ENCODE measurements around the gene TENM4. TPM values are rescaled to one million over a fixed set of nuclear protein-coding genes. Genes with fewer than 3 reads are reported as not detected.

Gene TENM4
- total and polyA plus RNA-seq, 4 experiments from 2014 or later: 0.25 to 0.28 TPM; not detected in 2

- no peaks in the 10 kb centered on the region for H3K36me3 Mint-ChIP-seq
- Histone ChIP-seq H3K27ac (ENCODE audit: low read depth, low read length) (no peak overlapping the region), H3K36me3 (ENCODE audit: insufficient read depth, low read length) (no peaks in the 10 kb centered on the region), H3K4me3 (ENCODE audit: low read length in 2 of 2) (no peak overlapping the region), H3K9me3 (ENCODE audit: control insufficient read depth in 1 of 2, low read length in 2 of 2) (no peaks in the 10 kb centered on the region), H3K27me3 (ENCODE audit: insufficient read depth, low read length) (no peaks in the 10 kb centered on the region), H3K4me1 (ENCODE audit: insufficient read depth, low read length) (no peaks in the 10 kb centered on the region)
- no peak overlapping the region for H3K4me3 Mint-ChIP-seq
- intact Hi-C loops (cut with micrococcal nuclease): no loop called here
- CTCF ChIA-PET (ENCODE audit: partially characterized antibody): interaction anchor here (0.9 to 4.9 kb wide), 12 partner anchors 8 to 428 kb away, joined by 4 to 44 read pairs (median 9); no protein-coding TSS in a partner anchor
- H3K27ac Mint-ChIP-seq: no peak overlapping the region
- peaks cover 6 to 16% (median 11%) of the 10 kb centered on the region in 4 donors for H3K4me1 Mint-ChIP-seq
- H3K9me3 Mint-ChIP-seq: no peaks in the 10 kb centered on the region
- DNase-seq: no peak
- peaks cover 3 to 8% of the 10 kb centered on the region in 2 donors for H3K27me3 Mint-ChIP-seq
- POLR2A ChIA-PET (ENCODE audit: partially characterized antibody): no interaction called here
These were observed 793.4 kb downstream of the TENM4 start for GRCh38 chr11:78647266-78647915.

- Histone ChIP-seq H3K27me3 (ENCODE audit: insufficient read depth, low read length) (no peaks in the 10 kb centered on the region), H3K27ac (ENCODE audit: low read depth, low read length) (no peak overlapping the region), H3K36me3 (ENCODE audit: insufficient read depth, low read length) (no peaks in the 10 kb centered on the region), H3K9me3 (ENCODE audit: control insufficient read depth in 1 of 2, low read length in 2 of 2) (no peaks in the 10 kb centered on the region), H3K4me3 (ENCODE audit: low read length in 2 of 2) (no peak overlapping the region), H3K4me1 (ENCODE audit: insufficient read depth, low read length) (no peaks in the 10 kb centered on the region)
- Mint-ChIP-seq H3K4me1 (peaks cover 6 to 16% (median 11%) of the 10 kb centered on the region in 4 donors), H3K4me3 (no peak overlapping the region), H3K9me3 (no peaks in the 10 kb centered on the region), H3K36me3 (no peaks in the 10 kb centered on the region), H3K27ac (no peak overlapping the region), H3K27me3 (peaks cover 3 to 5% of the 10 kb centered on the region in 2 donors)
- CTCF ChIA-PET (ENCODE audit: partially characterized antibody): interaction anchor here (1.0 to 4.9 kb wide), 16 partner anchors 11 to 843 kb away, joined by 3 to 44 read pairs (median 7); no protein-coding TSS in a partner anchor
- POLR2A ChIA-PET (ENCODE audit: partially characterized antibody): no interaction called here
- intact Hi-C loops (cut with micrococcal nuclease): no loop called here
- peak in 4 of 5 donors; percentile 38 to 45 (median 41) for DNase-seq
These were observed 794.2 kb downstream of the TENM4 start for GRCh38 chr11:78646564-78647185.

GRCh38 chr11:78645226-78646202, 795.3 kb downstream of the TENM4 start:
- no peaks in the 10 kb centered on the region for H3K4me1 ChIP-seq (ENCODE audit: insufficient read depth, low read length)
- ChIA-PET CTCF (ENCODE audit: partially characterized antibody) (interaction anchor here (0.7 to 4.9 kb wide), 25 partner anchors 8 to 1670 kb away, joined by 3 to 44 read pairs (median 5); no protein-coding TSS in a partner anchor), POLR2A (ENCODE audit: partially characterized antibody) (no interaction called here)
- Mint-ChIP-seq H3K27ac (peak overlapping the region in 1 of 7 donors; percentile 17), H3K27me3 (peaks cover 2 to 3% of the 10 kb centered on the region in 2 donors), H3K4me1 (peaks cover 6 to 16% (median 11%) of the 10 kb centered on the region in 4 donors), H3K9me3 (no peaks in the 10 kb centered on the region), H3K36me3 (no peaks in the 10 kb centered on the region), H3K4me3 (peak overlapping the region in 5 of 8 donors; percentile 49 to 88 (median 73))
- H3K27me3 ChIP-seq (ENCODE audit: insufficient read depth, low read length): no peaks in the 10 kb centered on the region
- H3K27ac ChIP-seq (ENCODE audit: low read depth, low read length): no peak overlapping the region
- DNase-seq: peak; percentile 23 to 48 (median 33)
- intact Hi-C loops (cut with micrococcal nuclease): no loop called here
- no peak overlapping the region for H3K4me3 ChIP-seq (ENCODE audit: low read length in 2 of 2)
- no peaks in the 10 kb centered on the region for H3K36me3 ChIP-seq (ENCODE audit: insufficient read depth, low read length)
- no peaks in the 10 kb centered on the region for H3K9me3 ChIP-seq (ENCODE audit: control insufficient read depth in 1 of 2, low read length in 2 of 2)

GRCh38 chr11:78643676-78644056, 797.2 kb downstream of the TENM4 start:
- no peak overlapping the region for H3K4me3 ChIP-seq (ENCODE audit: low read length in 2 of 2)
- H3K36me3 ChIP-seq (ENCODE audit: insufficient read depth, low read length): no peaks in the 10 kb centered on the region
- no peaks in the 10 kb centered on the region for H3K9me3 ChIP-seq (ENCODE audit: control insufficient read depth in 1 of 2, low read length in 2 of 2)
- Mint-ChIP-seq H3K4me3 (no peak overlapping the region), H3K27me3 (peaks cover 0 to 3% of the 10 kb centered on the region in 2 donors), H3K36me3 (no peaks in the 10 kb centered on the region), H3K4me1 (peaks cover 6 to 16% (median 11%) of the 10 kb centered on the region in 4 donors), H3K9me3 (no peaks in the 10 kb centered on the region), H3K27ac (no peak overlapping the region)
- no peak overlapping the region for H3K27ac ChIP-seq (ENCODE audit: low read depth, low read length)
- no peaks in the 10 kb centered on the region for H3K4me1 ChIP-seq (ENCODE audit: insufficient read depth, low read length)
- ChIA-PET POLR2A (ENCODE audit: partially characterized antibody) (no interaction called here), CTCF (ENCODE audit: partially characterized antibody) (interaction anchor here (0.7 kb wide), 1 partner anchor 8 kb away, joined by 3 read pairs; no protein-coding TSS in a partner anchor)
- intact Hi-C loops (cut with micrococcal nuclease): no loop called here
- no peak for DNase-seq
- H3K27me3 ChIP-seq (ENCODE audit: insufficient read depth, low read length): no peaks in the 10 kb centered on the region

- peak overlapping the region in 1 of 7 donors; percentile 37 for H3K27ac Mint-ChIP-seq
- no peaks in the 10 kb centered on the region for H3K4me1 ChIP-seq (ENCODE audit: insufficient read depth, low read length)
- H3K4me1 Mint-ChIP-seq: peaks cover 6 to 16% (median 11%) of the 10 kb centered on the region in 4 donors
- ChIA-PET CTCF (ENCODE audit: partially characterized antibody) (no interaction called here), POLR2A (ENCODE audit: partially characterized antibody) (no interaction called here)
- no peak for DNase-seq
- H3K27me3 Mint-ChIP-seq: peaks cover under 1 to 3% of the 10 kb centered on the region in 2 donors
- intact Hi-C loops (cut with micrococcal nuclease): no loop called here
- H3K36me3 ChIP-seq (ENCODE audit: insufficient read depth, low read length): no peaks in the 10 kb centered on the region
- no peaks in the 10 kb centered on the region for H3K36me3 Mint-ChIP-seq
- no peaks in the 10 kb centered on the region for H3K9me3 ChIP-seq (ENCODE audit: control insufficient read depth in 1 of 2, low read length in 2 of 2)
- no peaks in the 10 kb centered on the region for H3K27me3 ChIP-seq (ENCODE audit: insufficient read depth, low read length)
- no peak overlapping the region for H3K27ac ChIP-seq (ENCODE audit: low read depth, low read length)
- peaks cover 0 to 3% (median 0%) of the 10 kb centered on the region in 8 donors for H3K9me3 Mint-ChIP-seq
- H3K4me3 ChIP-seq (ENCODE audit: low read length in 2 of 2): no peak overlapping the region
- no peak overlapping the region for H3K4me3 Mint-ChIP-seq
These were observed 797.7 kb downstream of the TENM4 start for GRCh38 chr11:78642979-78643675.

- no peaks in the 10 kb centered on the region for H3K36me3 ChIP-seq (ENCODE audit: insufficient read depth, low read length)
- H3K27ac ChIP-seq (ENCODE audit: low read depth, low read length): no peak overlapping the region
- H3K4me3 ChIP-seq (ENCODE audit: low read length in 2 of 2): no peak overlapping the region
- Mint-ChIP-seq H3K27me3 (peaks cover 1 to 3% of the 10 kb centered on the region in 2 donors), H3K36me3 (no peaks in the 10 kb centered on the region), H3K4me3 (no peak overlapping the region), H3K4me1 (peaks cover 4 to 15% (median 10%) of the 10 kb centered on the region in 4 donors), H3K9me3 (peaks cover 0 to 4% (median 0%) of the 10 kb centered on the region in 8 donors), H3K27ac (no peak overlapping the region)
- no peaks in the 10 kb centered on the region for H3K27me3 ChIP-seq (ENCODE audit: insufficient read depth, low read length)
- H3K9me3 ChIP-seq (ENCODE audit: control insufficient read depth in 1 of 2, low read length in 2 of 2): no peaks in the 10 kb centered on the region
- intact Hi-C loops (cut with micrococcal nuclease): no loop called here
- POLR2A ChIA-PET (ENCODE audit: partially characterized antibody): no interaction called here
- CTCF ChIA-PET (ENCODE audit: partially characterized antibody): no interaction called here
- no peak for DNase-seq
- H3K4me1 ChIP-seq (ENCODE audit: insufficient read depth, low read length): no peaks in the 10 kb centered on the region
These were observed 799.3 kb downstream of the TENM4 start for GRCh38 chr11:78641541-78641940.

All from CD4-positive, alpha-beta memory T cell (primary cell).